Left lung (tissue), 10 donors: ENCODE results near the gene MCU. TPM values are rescaled to one million over a fixed set of nuclear protein-coding genes. Genes with fewer than 3 reads are reported as not detected.

Source experiments
- ATAC-seq: fragments of 200-7000 bp; cut with Tn5 transposase; one replicate; pipeline ENCODE4 v1.9.1; 2020; ENCODE audit warnings: moderate library complexity
- DNase-seq, 4 donors: peaks; one replicate each; pipeline ENCODE4 v3.0.0-alpha.2; 2013 to 2020
- H3K27ac ChIP-seq, 2 donors: fragments of 200-600 bp; sonication (generic) in 1 of 2; one replicate each; pipeline versions ENCODE4 v1.5.0 to v1.8.0; 2020 to 2021
- H3K27me3 ChIP-seq, 2 donors: fragments of 200-600 bp; sonication (generic) in 1 of 2; one replicate each; pipeline versions ENCODE4 v1.5.0 to v1.8.0; 2020 to 2021
- H3K36me3 ChIP-seq, 2 donors: fragments of 200-600 bp; sonication (generic) in 1 of 2; one replicate each; pipeline versions ENCODE4 v1.5.0 to v1.8.0; 2020 to 2021
- H3K4me1 ChIP-seq, 2 donors: fragments of 200-600 bp; one replicate each; pipeline ENCODE4 v1.8.0; 2021
- H3K4me3 ChIP-seq, 2 donors: fragments of 200-600 bp; sonication (generic) in 1 of 2; one replicate each; pipeline versions ENCODE4 v1.5.0 to v1.8.0; 2020 to 2021; ENCODE audit warnings: mild to moderate bottlenecking in 1 of 2
- H3K9me3 ChIP-seq, 2 donors: fragments of 200-600 bp; sonication (generic) in 1 of 2; one replicate each; pipeline versions ENCODE4 v1.5.0 to v1.8.0; 2020 to 2021
- CTCF ChIP-seq, 2 donors: fragments of 200-600 bp; sonication (generic) in 1 of 2; IDR thresholded peaks; one replicate each; pipeline versions ENCODE4 v1.5.0 to v1.8.0; 2021; ENCODE audit warnings: antibody characterized with exemption in 2 of 2
- intact Hi-C, 2 donors: fragments of 100-400 bp; cut with DNase I; formaldehyde crosslinking; loops; one replicate each; pipeline versions ENCODE4 v1.11.2 to v1.14.2; 2022
- polyA plus RNA-seq, 6 donors: library from polyadenylated mRNA; unstranded; fragments of 120-200 nt; gene quantifications; one replicate each; pipeline ENCODE4 v1.2.1, GENCODE V29; 2013; ENCODE audit not compliant: insufficient read length in 6 of 6
- total RNA-seq, 2 donors: library from RNA; stranded (reverse); fragmentation: NEBNext Ultra II Directional; extraction: Animal tissue kit (Norgen Biotek cat#: 25700); gene quantifications; one replicate each; pipeline ENCODE4 v1.2.1, GENCODE V29; 2021
- donor health status: DM: no; HTN: yes; CAD: no.
- donor health status: DM: no; HTN: no; CAD: no.

Gene MCU
- total and polyA plus RNA-seq, 8 donors, result 29.4 to 48.8 (median 38.6) TPM

GRCh38 chr10:72904806-72905205, 212.9 kb downstream of the MCU start:
- no peak for ATAC-seq
- Histone ChIP-seq H3K4me1 (no peaks in the 10 kb centered on the region), H3K4me3 (no peak overlapping the region), H3K27me3 (no peaks in the 10 kb centered on the region), H3K36me3 (no peaks in the 10 kb centered on the region), H3K9me3 (no peaks in the 10 kb centered on the region), H3K27ac (no peak overlapping the region)
- no peak for TF ChIP-seq CTCF (IDR thresholded peaks at IDR 0.05)
- no peak for DNase-seq
- intact Hi-C loops, result no loop called here

- no peak overlapping the region for H3K4me3 ChIP-seq
- intact Hi-C loops, result no loop called here
- TF ChIP-seq CTCF (IDR thresholded peaks at IDR 0.05), result no peak
- H3K27me3 ChIP-seq, result no peaks in the 10 kb centered on the region
- no peaks in the 10 kb centered on the region for H3K9me3 ChIP-seq
- no peaks in the 10 kb centered on the region for H3K4me1 ChIP-seq
- ATAC-seq, result no peak
- no peak for DNase-seq
- no peaks in the 10 kb centered on the region for H3K36me3 ChIP-seq
- no peak overlapping the region for H3K27ac ChIP-seq
Observed at GRCh38 chr10:72906446-72906845, 214.5 kb downstream of the MCU start.

GRCh38 chr10:72910705-72911104, 218.8 kb downstream of the MCU start:
- no peak overlapping the region for H3K27ac ChIP-seq
- no peak for DNase-seq
- ATAC-seq, result no peak
- H3K36me3 ChIP-seq, result no peaks in the 10 kb centered on the region
- no peaks in the 10 kb centered on the region for H3K4me1 ChIP-seq
- H3K4me3 ChIP-seq, result no peak overlapping the region
- no peak for TF ChIP-seq CTCF (IDR thresholded peaks at IDR 0.05)
- intact Hi-C loops, result no loop called here
- no peaks in the 10 kb centered on the region for H3K27me3 ChIP-seq
- H3K9me3 ChIP-seq, result no peaks in the 10 kb centered on the region

- ATAC-seq (no peak), DNase-seq (no peak)
- Histone ChIP-seq H3K27me3 (no peaks in the 10 kb centered on the region), H3K4me3 (no peak overlapping the region), H3K36me3 (no peaks in the 10 kb centered on the region), H3K9me3 (no peaks in the 10 kb centered on the region), H3K27ac (no peak overlapping the region), H3K4me1 (no peaks in the 10 kb centered on the region)
- no peak for TF ChIP-seq CTCF (IDR thresholded peaks at IDR 0.05)
- intact Hi-C loops, result no loop called here
Observed at GRCh38 chr10:72911758-72912157, 219.8 kb downstream of the MCU start.

GRCh38 chr10:72912736-72913135, 220.8 kb downstream of the MCU start:
- intact Hi-C loops, result no loop called here
- no peak overlapping the region for H3K4me3 ChIP-seq
- ATAC-seq (no peak), DNase-seq (no peak)
- H3K27me3 ChIP-seq, result no peaks in the 10 kb centered on the region
- H3K27ac ChIP-seq, result no peak overlapping the region
- H3K9me3 ChIP-seq, result no peaks in the 10 kb centered on the region
- TF ChIP-seq CTCF (IDR thresholded peaks at IDR 0.05), result no peak
- H3K36me3 ChIP-seq, result no peaks in the 10 kb centered on the region
- no peaks in the 10 kb centered on the region for H3K4me1 ChIP-seq
